ENCODE data around the gene RASAL1. TPM values are rescaled to one million over a fixed set of nuclear protein-coding genes. Genes with fewer than 3 reads are reported as not detected.

Gene RASAL1
- total RNA-seq, 2 experiments from 2014 or later = 1.2 to 2.7 TPM

- TF ChIP-seq CTCF (IDR thresholded peaks at IDR 0.05) = no peak
- H3K36me3 ChIP-seq (ENCODE audit: insufficient read depth, low read length) = no peaks in the 10 kb centered on the region
- POLR2A ChIA-PET = no interaction called here
- no peak overlapping the region for H3K27ac ChIP-seq (ENCODE audit: low read depth in 1 of 2, low read length in 2 of 2)
- Mint-ChIP-seq H3K27me3 (no peaks in the 10 kb centered on the region), H3K4me3 (peak overlapping the region; percentile 20), H3K36me3 (ENCODE audit: low read depth) (no peaks in the 10 kb centered on the region), H3K27ac (no peak overlapping the region), H3K4me1 (ENCODE audit: low read depth) (peaks cover 19% of the 10 kb centered on the region), H3K9me3 (no peaks in the 10 kb centered on the region)
- no peaks in the 10 kb centered on the region for H3K27me3 ChIP-seq (ENCODE audit: control insufficient read depth in 1 of 2, insufficient read depth in 2 of 2, low read length in 2 of 2)
- H3K4me1 ChIP-seq (ENCODE audit: insufficient read depth, low read length) = peaks cover 26% of the 10 kb centered on the region
- H3K9me3 ChIP-seq (ENCODE audit: control insufficient read depth in 1 of 2, insufficient read depth in 1 of 2, low read length in 2 of 2) = no peaks in the 10 kb centered on the region
- CTCF ChIA-PET = interaction anchor here (1.8 kb wide), 1 partner anchor 41 kb away, joined by 4 read pairs; no protein-coding TSS in a partner anchor
- H3K4me3 ChIP-seq (ENCODE audit: low read length) = no peak overlapping the region
- intact Hi-C loops (cut with DNase I, micrococcal nuclease) = no loop called here
- DNase-seq = no peak
- ATAC-seq (ENCODE audit: poor library complexity) = no peak
Observed at GRCh38 chr12:113133036-113133435, 2.5 kb downstream of the RASAL1 start.

- H3K27ac Mint-ChIP-seq = no peak overlapping the region
- H3K4me3 Mint-ChIP-seq = no peak overlapping the region
- no peaks in the 10 kb centered on the region for H3K36me3 Mint-ChIP-seq (ENCODE audit: low read depth)
- no peak overlapping the region for H3K27ac ChIP-seq (ENCODE audit: low read depth in 1 of 2, low read length in 2 of 2)
- ChIA-PET CTCF (no interaction called here), POLR2A (no interaction called here)
- no peaks in the 10 kb centered on the region for H3K36me3 ChIP-seq (ENCODE audit: insufficient read depth, low read length)
- no peak for ATAC-seq (ENCODE audit: poor library complexity)
- H3K9me3 ChIP-seq (ENCODE audit: control insufficient read depth in 1 of 2, insufficient read depth in 1 of 2, low read length in 2 of 2) = no peaks in the 10 kb centered on the region
- no peak overlapping the region for H3K4me3 ChIP-seq (ENCODE audit: low read length)
- no peaks in the 10 kb centered on the region for H3K27me3 Mint-ChIP-seq
- intact Hi-C loops (cut with DNase I, micrococcal nuclease) = no loop called here
- H3K9me3 Mint-ChIP-seq = no peaks in the 10 kb centered on the region
- peaks cover 15% of the 10 kb centered on the region for H3K4me1 Mint-ChIP-seq (ENCODE audit: low read depth)
- DNase-seq = no peak
- H3K27me3 ChIP-seq (ENCODE audit: control insufficient read depth in 1 of 2, insufficient read depth in 2 of 2, low read length in 2 of 2) = no peaks in the 10 kb centered on the region
- no peak for TF ChIP-seq CTCF (IDR thresholded peaks at IDR 0.05)
- H3K4me1 ChIP-seq (ENCODE audit: insufficient read depth, low read length) = peaks cover 25% of the 10 kb centered on the region
Observed at GRCh38 chr12:113131556-113131955, 4.0 kb downstream of the RASAL1 start.

GRCh38 chr12:113130457-113131135 is 5.0 kb downstream of the RASAL1 start:
- H3K36me3 ChIP-seq (ENCODE audit: insufficient read depth, low read length) = no peaks in the 10 kb centered on the region
- no peak overlapping the region for H3K27ac Mint-ChIP-seq
- no peak overlapping the region for H3K27ac ChIP-seq (ENCODE audit: low read depth in 1 of 2, low read length in 2 of 2)
- H3K9me3 Mint-ChIP-seq = no peaks in the 10 kb centered on the region
- no peaks in the 10 kb centered on the region for H3K9me3 ChIP-seq (ENCODE audit: control insufficient read depth in 1 of 2, insufficient read depth in 1 of 2, low read length in 2 of 2)
- H3K4me1 ChIP-seq (ENCODE audit: insufficient read depth, low read length) = peaks cover 16% of the 10 kb centered on the region
- H3K4me3 ChIP-seq (ENCODE audit: low read length) = no peak overlapping the region
- H3K36me3 Mint-ChIP-seq (ENCODE audit: low read depth) = no peaks in the 10 kb centered on the region
- ChIA-PET POLR2A (no interaction called here), CTCF (no interaction called here)
- no peaks in the 10 kb centered on the region for H3K27me3 Mint-ChIP-seq
- H3K4me1 Mint-ChIP-seq (ENCODE audit: low read depth) = peaks cover 5% of the 10 kb centered on the region
- no peak for DNase-seq
- no peak overlapping the region for H3K4me3 Mint-ChIP-seq
- intact Hi-C loops (cut with DNase I, micrococcal nuclease) = no loop called here
- ATAC-seq (ENCODE audit: poor library complexity) = no peak
- TF ChIP-seq CTCF (IDR thresholded peaks at IDR 0.05) = no peak
- H3K27me3 ChIP-seq (ENCODE audit: control insufficient read depth in 1 of 2, insufficient read depth in 2 of 2, low read length in 2 of 2) = no peaks in the 10 kb centered on the region

All from CD4-positive, alpha-beta T cell (primary cell).